Measurements from ENCODE around the gene PLOD1. TPM values are rescaled to one million over a fixed set of nuclear protein-coding genes. Genes with fewer than 3 reads are reported as not detected.

Gene PLOD1
- total RNA-seq, 1 donor from 2014 or later, result 173 TPM

GRCh38 chr1:11913291-11913690 lies 21.2 kb upstream of the PLOD1 start:
- Mint-ChIP-seq H3K27me3 (ENCODE audit: unreplicated experiment) (peaks cover 11% of the 10 kb centered on the region), H3K4me1 (ENCODE audit: unreplicated experiment) (peaks cover 4% of the 10 kb centered on the region), H3K4me3 (ENCODE audit: unreplicated experiment) (no peak overlapping the region), H3K9me3 (ENCODE audit: unreplicated experiment) (no peaks in the 10 kb centered on the region), H3K36me3 (ENCODE audit: low read depth, unreplicated experiment) (no peaks in the 10 kb centered on the region), H3K27ac (ENCODE audit: unreplicated experiment) (no peak overlapping the region)
- DNase-seq (ENCODE audit: low spot score), result no peak
- TF ChIP-seq CTCF (IDR thresholded peaks at IDR 0.05; ENCODE audit: unreplicated experiment), result no peak

GRCh38 chr1:11914024-11914423 lies 20.5 kb upstream of the PLOD1 start:
- TF ChIP-seq CTCF (IDR thresholded peaks at IDR 0.05; ENCODE audit: unreplicated experiment), result no peak
- Mint-ChIP-seq H3K9me3 (ENCODE audit: unreplicated experiment) (no peaks in the 10 kb centered on the region), H3K4me3 (ENCODE audit: unreplicated experiment) (no peak overlapping the region), H3K27me3 (ENCODE audit: unreplicated experiment) (peaks cover 8% of the 10 kb centered on the region), H3K36me3 (ENCODE audit: low read depth, unreplicated experiment) (no peaks in the 10 kb centered on the region), H3K4me1 (ENCODE audit: unreplicated experiment) (no peaks in the 10 kb centered on the region), H3K27ac (ENCODE audit: unreplicated experiment) (no peak overlapping the region)
- DNase-seq (ENCODE audit: low spot score), result no peak

- Mint-ChIP-seq H3K27me3 (ENCODE audit: unreplicated experiment) (peaks cover 14% of the 10 kb centered on the region), H3K36me3 (ENCODE audit: low read depth, unreplicated experiment) (peaks cover 18% of the 10 kb centered on the region), H3K4me1 (ENCODE audit: unreplicated experiment) (peaks cover 8% of the 10 kb centered on the region), H3K9me3 (ENCODE audit: unreplicated experiment) (no peaks in the 10 kb centered on the region), H3K27ac (ENCODE audit: unreplicated experiment) (no peak overlapping the region), H3K4me3 (ENCODE audit: unreplicated experiment) (peak overlapping the region; percentile 31)
- TF ChIP-seq CTCF (IDR thresholded peaks at IDR 0.05; ENCODE audit: unreplicated experiment), result no peak
- DNase-seq (ENCODE audit: low spot score), result no peak
These were observed 15.6 kb upstream of the PLOD1 start for GRCh38 chr1:11918799-11919519.

GRCh38 chr1:11919621-11920020 lies 14.9 kb upstream of the PLOD1 start:
- peak overlapping the region; percentile 31 for H3K4me3 Mint-ChIP-seq (ENCODE audit: unreplicated experiment)
- peaks cover 24% of the 10 kb centered on the region for H3K36me3 Mint-ChIP-seq (ENCODE audit: low read depth, unreplicated experiment)
- no peak overlapping the region for H3K27ac Mint-ChIP-seq (ENCODE audit: unreplicated experiment)
- H3K9me3 Mint-ChIP-seq (ENCODE audit: unreplicated experiment), result no peaks in the 10 kb centered on the region
- no peak for DNase-seq (ENCODE audit: low spot score)
- H3K27me3 Mint-ChIP-seq (ENCODE audit: unreplicated experiment), result peaks cover 14% of the 10 kb centered on the region
- no peak for TF ChIP-seq CTCF (IDR thresholded peaks at IDR 0.05; ENCODE audit: unreplicated experiment)
- H3K4me1 Mint-ChIP-seq (ENCODE audit: unreplicated experiment), result peaks cover 13% of the 10 kb centered on the region

GRCh38 chr1:11920239-11920903 lies 14.1 kb upstream of the PLOD1 start:
- Mint-ChIP-seq H3K36me3 (ENCODE audit: low read depth, unreplicated experiment) (peaks cover 27% of the 10 kb centered on the region), H3K27me3 (ENCODE audit: unreplicated experiment) (peaks cover 17% of the 10 kb centered on the region), H3K4me3 (ENCODE audit: unreplicated experiment) (no peak overlapping the region), H3K4me1 (ENCODE audit: unreplicated experiment) (peaks cover 20% of the 10 kb centered on the region), H3K9me3 (ENCODE audit: unreplicated experiment) (no peaks in the 10 kb centered on the region), H3K27ac (ENCODE audit: unreplicated experiment) (no peak overlapping the region)
- TF ChIP-seq CTCF (IDR thresholded peaks at IDR 0.05; ENCODE audit: unreplicated experiment), result no peak
- DNase-seq (ENCODE audit: low spot score), result no peak

Data from endothelial cell (in vitro differentiated cells).